WERI-Rb-1 (cell line): ENCODE measurements around the gene ST3GAL4.
"Not testable (repeated sequence)": the region's sequence is repeated elsewhere in the genome, so short reads cannot be mapped to it uniquely, and the experiment has no call there.

Experiments used
- DNase-seq: peaks from one replicate; pipeline ENCODE4 v3.0.0-alpha.2; 2020
- H3K27ac ChIP-seq: fragments of 250-450 bp; sonication (Bioruptor Pico); 2 replicates; pipeline ENCODE4 v1.5.1; 2020; ENCODE audit warnings: mild to moderate bottlenecking, moderate library complexity
- H3K27me3 ChIP-seq: fragments of 250-450 bp; sonication (Bioruptor Pico); 2 replicates; pipeline ENCODE4 v1.5.1; 2021; ENCODE audit warnings: mild to moderate bottlenecking, low read depth, moderate library complexity; ENCODE audit not compliant: insufficient read depth, severe bottlenecking
- H3K36me3 ChIP-seq: fragments of 250-450 bp; sonication (Bioruptor Pico); 2 replicates; pipeline ENCODE4 v1.5.1; 2020; ENCODE audit warnings: mild to moderate bottlenecking, moderate library complexity
- H3K4me3 ChIP-seq: 2 replicates; pipeline ENCODE4 v1.5.1; 2011; ENCODE audit warnings: low read depth, mild to moderate bottlenecking, control low read depth, low read length
- H3K9me3 ChIP-seq: fragments of 250-450 bp; sonication (Bioruptor Pico); 2 replicates; pipeline ENCODE4 v1.5.1; 2021; ENCODE audit warnings: mild to moderate bottlenecking, moderate library complexity; ENCODE audit not compliant: severe bottlenecking
- CTCF ChIP-seq: IDR thresholded peaks from 2 replicates; pipeline ENCODE4 v1.5.1; 2011; ENCODE audit warnings: low read depth, mild to moderate bottlenecking, control low read depth, inconsistent platforms, low read length

ST3GAL4 gene

DNA sequence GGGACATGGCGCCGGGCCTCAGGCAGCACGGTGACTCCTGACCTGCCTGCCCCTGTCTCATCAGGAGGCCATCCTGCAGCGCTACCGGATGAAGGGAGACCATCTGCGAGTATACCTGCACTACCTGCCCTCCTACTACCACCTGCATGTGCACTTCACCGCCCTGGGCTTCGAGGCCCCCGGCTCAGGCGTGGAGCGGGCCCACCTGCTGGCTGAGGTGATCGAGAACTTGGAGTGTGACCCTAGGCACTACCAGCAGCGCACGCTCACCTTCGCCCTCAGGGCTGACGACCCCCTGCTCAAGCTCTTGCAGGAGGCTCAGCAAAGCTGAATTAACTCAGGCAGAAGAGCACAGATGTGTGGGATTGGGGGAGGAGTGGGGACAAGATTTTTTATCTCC lies 10.2 kb upstream of the ST3GAL4 start:
- H3K27ac ChIP-seq = peak overlapping the region; percentile 74
- TF ChIP-seq CTCF = no peak
- H3K36me3 ChIP-seq = no peaks in the 10 kb centered on the region; the same call in none of the 2 replicates
- no peak for DNase-seq
- H3K4me3 ChIP-seq = no peak overlapping the region
- H3K27me3 ChIP-seq = no peaks in the 10 kb centered on the region
- H3K9me3 ChIP-seq = no peaks in the 10 kb centered on the region

DNA sequence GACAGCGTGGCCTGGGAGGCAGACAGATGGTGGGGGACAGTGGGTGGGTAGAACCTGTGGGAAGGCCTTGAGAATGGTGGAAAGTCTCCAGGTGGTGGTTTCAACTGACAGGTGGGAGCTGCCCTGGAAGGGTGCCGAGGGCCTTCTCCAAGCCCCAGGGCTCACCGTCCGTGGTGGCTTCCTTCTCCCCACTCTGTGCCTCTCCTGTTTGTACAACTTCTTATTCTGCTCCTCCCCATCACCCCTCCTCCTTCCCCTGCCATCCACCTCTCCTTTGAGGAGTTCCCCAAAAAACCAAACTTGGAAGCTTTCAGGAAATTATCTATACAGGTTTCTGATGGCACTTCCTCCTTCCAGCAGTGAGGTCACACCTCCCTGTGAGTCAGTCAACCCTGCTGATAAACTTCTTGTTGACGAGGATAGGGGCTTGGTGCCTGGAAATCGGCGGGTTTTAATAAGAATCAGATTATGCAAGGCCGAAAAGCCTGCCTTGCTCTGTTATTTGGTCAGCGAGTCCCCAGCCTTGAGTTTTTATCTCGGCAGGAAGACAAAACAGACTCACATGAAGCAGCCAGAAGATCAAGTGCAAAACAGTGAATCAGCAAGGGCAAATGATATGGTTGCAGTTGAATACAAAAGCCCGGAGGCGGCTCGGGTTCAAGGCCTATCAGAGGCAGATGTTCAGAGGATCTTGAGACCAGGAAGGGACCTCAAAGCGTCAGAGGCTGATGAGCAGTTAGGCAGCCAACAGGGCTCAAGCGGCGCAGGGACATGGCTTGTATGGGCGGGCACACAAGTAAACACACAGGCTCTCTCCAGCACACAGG lies 9.5 kb upstream of the ST3GAL4 start:
- peak; percentile 64 for DNase-seq

DNA sequence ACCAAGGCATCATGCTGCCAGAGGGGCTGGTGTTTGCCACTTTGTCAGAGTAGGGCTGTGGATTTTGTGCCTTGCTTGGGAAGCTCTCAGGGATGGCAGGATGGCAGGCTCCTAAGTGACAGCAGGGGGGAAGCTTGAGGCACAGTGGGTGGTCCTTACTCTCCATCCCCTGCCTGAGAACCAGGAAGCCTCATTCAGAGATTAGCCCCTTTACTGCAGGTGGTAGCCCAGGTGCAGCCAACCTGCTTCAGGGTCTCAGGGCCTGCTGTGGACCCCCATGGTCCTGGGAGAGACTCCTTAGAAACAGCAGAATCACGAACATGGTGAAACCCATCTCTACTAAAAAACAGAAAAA lies 8.9 kb upstream of the ST3GAL4 start:
- no peak for TF ChIP-seq CTCF
- DNase-seq = no peak
- Histone ChIP-seq H3K27me3 (no peaks in the 10 kb centered on the region), H3K4me3 (no peak overlapping the region), H3K36me3 (peaks cover 9% of the 10 kb centered on the region), H3K27ac (peak overlapping the region; percentile 74; the same call in 1 of the 2 replicates), H3K9me3 (no peaks in the 10 kb centered on the region)

More for the DNA sequence above, 9.5 kb upstream of the ST3GAL4 start:
- no peaks in the 10 kb centered on the region for H3K27me3 ChIP-seq
- no peaks in the 10 kb centered on the region for H3K9me3 ChIP-seq
- no peak overlapping the region for H3K4me3 ChIP-seq
- no peak for TF ChIP-seq CTCF
- H3K36me3 ChIP-seq = peaks cover 3% of the 10 kb centered on the region
- H3K27ac ChIP-seq = peak overlapping the region; percentile 74

DNA sequence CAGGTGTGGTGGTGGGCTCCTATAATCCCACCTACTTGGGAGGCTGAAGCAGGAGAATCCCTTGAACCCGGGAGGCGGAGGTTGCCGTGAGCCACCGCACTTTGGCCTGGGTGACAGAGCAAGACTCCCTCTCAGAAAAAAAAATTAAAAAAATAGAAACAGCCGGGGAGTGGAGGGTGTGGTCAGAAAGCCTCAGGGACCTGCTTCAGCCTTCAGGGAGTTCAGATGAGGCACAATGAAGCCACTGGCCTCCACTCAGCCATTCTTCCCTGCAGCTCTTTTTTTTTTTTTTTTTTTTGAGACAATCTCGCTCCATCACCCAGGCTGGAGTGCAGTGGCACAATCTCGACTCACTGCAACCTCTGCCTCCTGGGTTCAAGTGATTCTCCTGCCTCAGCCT lies 8.5 kb upstream of the ST3GAL4 start:
- H3K27me3 ChIP-seq, DNase-seq, H3K27ac ChIP-seq, H3K4me3 ChIP-seq, H3K9me3 ChIP-seq: not testable (repeated sequence)
- H3K36me3 ChIP-seq = peaks cover 13% of the 10 kb centered on the region

GRCh38 chr11:126347751-126348668 lies 7.5 kb upstream of the ST3GAL4 start:
- H3K4me3 ChIP-seq = no peak overlapping the region
- 0 out of 2 replicates have a peak overlapping the region, but pooled peaks have one; percentile 14 for H3K27ac ChIP-seq
- H3K9me3 ChIP-seq = no peaks in the 10 kb centered on the region
- TF ChIP-seq CTCF = no peak
- H3K36me3 ChIP-seq = peaks cover 18% of the 10 kb centered on the region
- DNase-seq = no peak
- H3K27me3 ChIP-seq = no peaks in the 10 kb centered on the region
